HepG2 (cell line): ENCODE data around the gene TEX51. TPM values are rescaled to one million over a fixed set of nuclear protein-coding genes. Genes with fewer than 3 reads are reported as not detected.

ENCODE experiments used
- ATAC-seq: fragments of 200-7000 bp; cut with Tn5 transposase; 3 replicates; pipeline ENCODE4 v1.9.1; 2020; ENCODE audit warnings: mild to moderate bottlenecking, moderate library complexity
- BruUV-seq: library from RNA; stranded (reverse); fragments of 400-500 nt; replicated peaks from 2 replicates; lab custom pipeline; 2021; lab: Mats Ljungman, UMichigan
- CTCF ChIA-PET: fragments of 300-600 bp; formaldehyde crosslinking; extraction: SDS; loops from one replicate; lab custom pipeline; 2021; ENCODE audit warnings: low total read pairs, inconsistent platforms, low intra/inter-chr PET ratio; lab: Yijun Ruan, JAX
- POLR2A ChIA-PET: fragments of 350-600 bp; sonication (Branson Sonifier 250); formaldehyde crosslinking; loops from one replicate; lab custom pipeline; 2020; ENCODE audit warnings: antibody characterized with exemption, inconsistent platforms; lab: Yijun Ruan, JAX
- DNase-seq: peaks from one replicate; pipeline ENCODE4 v3.0.0-alpha.2; 2015; ENCODE audit warnings: low spot score
- FAIRE-seq: peaks from 3 replicates; lab custom pipeline; 2011; peaks lifted over from hg19 to GRCh38; lab: Jason Lieb, UNC
- H2AFZ ChIP-seq: one replicate; pipeline ENCODE4 v1.6.1; 2011; ENCODE audit warnings: low read length, inconsistent platforms
- H3K27ac ChIP-seq: fragments of 300-600 bp; 3 replicates; pipeline ENCODE4 v1.8.0; 2011; ENCODE audit warnings: mixed run types, mild to moderate bottlenecking, mixed read lengths, low read length, inconsistent platforms; ENCODE audit not compliant: insufficient read depth; ENCODE audit errors: extremely low read length
- H3K27me3 ChIP-seq, 2 experiments: fragments of 200-600 bp in 1 of 2; 2 replicates in 1 of 2; 3 replicates in 1 of 2; pipeline versions ENCODE4 v1.6.0 to v1.8.0; 2011; ENCODE audit warnings: low read length in 2 of 2, mild to moderate bottlenecking in 2 of 2, moderate library complexity in 2 of 2, inconsistent platforms in 1 of 2; ENCODE audit not compliant: insufficient read depth in 2 of 2, control insufficient read depth in 1 of 2
- H3K36me3 ChIP-seq, 2 experiments: fragments of 200-600 bp in 1 of 2; replicated peaks in 1 of 2; 2 replicates in 1 of 2; 3 replicates in 1 of 2; pipeline versions ENCODE4 v1.5.1 to v1.8.0; 2011; ENCODE audit warnings: low read length in 2 of 2, inconsistent platforms in 1 of 2; ENCODE audit not compliant: insufficient read depth in 2 of 2, control insufficient read depth in 1 of 2
- H3K4me1 ChIP-seq: 2 replicates; pipeline ENCODE4 v1.5.1; 2012; ENCODE audit warnings: low read length, inconsistent platforms; ENCODE audit not compliant: insufficient read depth
- H3K4me2 ChIP-seq: 2 replicates; pipeline ENCODE4 v1.6.0; 2011; ENCODE audit warnings: low read depth, low read length, inconsistent platforms
- H3K4me3 ChIP-seq, 3 experiments: fragments of 200-600 bp in 1 of 3; sonication (generic), shearing (Covaris generic) in 1 of 3; replicated peaks in 1 of 3; 2 replicates each; pipeline ENCODE4 v1.5.1; 2011 to 2016; ENCODE audit warnings: low read length in 3 of 3, inconsistent platforms in 2 of 3, low read depth in 2 of 3, mild to moderate bottlenecking in 2 of 3, control low read depth in 1 of 3, mixed read lengths in 1 of 3; ENCODE audit not compliant: insufficient read depth in 1 of 3
- H3K79me2 ChIP-seq: one replicate; pipeline ENCODE4 v1.6.1; 2011; ENCODE audit warnings: low read length, inconsistent platforms; ENCODE audit not compliant: insufficient read depth
- H3K9ac ChIP-seq: 2 replicates; pipeline ENCODE4 v1.6.0; 2011; ENCODE audit warnings: mild to moderate bottlenecking, low read depth, low read length, inconsistent platforms; ENCODE audit not compliant: insufficient read depth
- H3K9me3 ChIP-seq: 2 replicates; pipeline ENCODE4 v1.5.1; 2012; ENCODE audit warnings: mild to moderate bottlenecking, low read length
- H4K20me1 ChIP-seq: 2 replicates; pipeline ENCODE4 v1.6.0; 2011; ENCODE audit warnings: inconsistent platforms, mild to moderate bottlenecking, low read length, moderate library complexity; ENCODE audit not compliant: insufficient read depth
- ATF1 ChIP-seq: IDR thresholded peaks from 2 replicates; pipeline ENCODE4 v1.6.1; 2016; ENCODE audit warnings: mild to moderate bottlenecking, control low read depth
- GMEB1 ChIP-seq: sonication (generic); formaldehyde crosslinking; IDR thresholded peaks from 2 replicates; pipeline ENCODE4 v1.5.1; 2020; ENCODE audit warnings: missing genetic modification reagents, mild to moderate bottlenecking, borderline replicate concordance
- HNRNPK ChIP-seq: fragments of 200-400 bp; formaldehyde crosslinking; IDR thresholded peaks from 2 replicates; pipeline ENCODE4 v1.6.1; 2018; ENCODE audit warnings: low read length, low read depth, moderate library complexity, mild to moderate bottlenecking; ENCODE audit not compliant: poor library complexity, severe bottlenecking
- KLF12 ChIP-seq: sonication (generic); formaldehyde crosslinking; IDR thresholded peaks from 2 replicates; pipeline ENCODE4 v1.4.0; 2020; ENCODE audit warnings: missing genetic modification reagents, borderline replicate concordance
- KLF16 ChIP-seq, 2 experiments: sonication (generic) in 1 of 2; formaldehyde crosslinking in 1 of 2; IDR thresholded peaks; 2 replicates each; pipeline versions ENCODE4 v1.6.1 to v1.8.0; 2016 to 2023; ENCODE audit warnings: missing genetic modification reagents in 2 of 2, missing compliant biosample characterization in 1 of 2
- RBM22 ChIP-seq: fragments of 200-400 bp; formaldehyde crosslinking; optimal IDR thresholded peaks from 2 replicates; pipeline ENCODE3; 2017; ENCODE audit warnings: mild to moderate bottlenecking, low read length, moderate library complexity
- SRY ChIP-seq: sonication (generic); formaldehyde crosslinking; IDR thresholded peaks from 2 replicates; pipeline ENCODE4 v1.8.0; 2022; ENCODE audit warnings: mild to moderate bottlenecking, missing genetic modification reagents
- ZC3H4 ChIP-seq: sonication (generic); formaldehyde crosslinking; IDR thresholded peaks from 2 replicates; pipeline ENCODE4 v1.4.0; 2020; ENCODE audit warnings: missing genetic modification reagents, borderline replicate concordance
- ZNF136 ChIP-seq: sonication (generic); formaldehyde crosslinking; IDR thresholded peaks from 2 replicates; pipeline ENCODE4 v1.8.1; 2022; ENCODE audit warnings: low read depth, mild to moderate bottlenecking, moderate library complexity, missing genetic modification reagents
- ZNF709 ChIP-seq: sonication (generic); formaldehyde crosslinking; IDR thresholded peaks from 2 replicates; pipeline ENCODE4 v1.5.0; 2020; ENCODE audit warnings: mild to moderate bottlenecking, missing genetic modification reagents
- WGBS: methylation state at CpG from one replicate; pipeline ENCODE4 v1.1.6; 2017; ENCODE audit warnings: low lambda C conversion rate; 5-methylcytosine and 5-hydroxymethylcytosine counted together
- in situ Hi-C: cut with HindIII; loops from 2 replicates; pipeline ENCODE4 v1.10.0; 2017; ENCODE audit warnings: low pct_unique_long_range_greater_than_20kb; ENCODE audit not compliant: extremely low pct_ligation_motif_present
- intact Hi-C: fragments of 100-400 bp; cut with micrococcal nuclease; formaldehyde crosslinking; loops from one replicate; pipeline ENCODE4 v1.10.0; 2022; ENCODE audit not compliant: unreplicated experiment
- polyA plus RNA-seq, 8 experiments: library from polyadenylated mRNA; depleted of rRNA in 3 of 8; stranded (reverse) in 7 of 8; unstranded in 1 of 8; fragments of >200 nt; fragmentation: Illumina TruSeq in 4 of 8; extraction: Trizol in 4 of 8; gene quantifications; 2 replicates each; pipeline versions ENCODE4 v1.2.1 to v1.2.3, GENCODE V29; 2011 to 2016; ENCODE audit warnings: low read depth in 4 of 8, missing spikeins in 1 of 8, mixed read lengths in 1 of 8; ENCODE audit not compliant: insufficient read depth in 1 of 8
- total RNA-seq, 5 experiments: library from RNA; depleted of rRNA; stranded (reverse); fragments of >200 nt; fragmentation: Illumina TruSeq; extraction: Trizol; gene quantifications; 2 replicates each; pipeline ENCODE4 v1.2.3, GENCODE V29; 2016; ENCODE audit warnings: low read depth in 1 of 5
- TF ChIP-seq, protein P1 (sequence below): sonication (generic); formaldehyde crosslinking; IDR thresholded peaks from 2 replicates; pipeline ENCODE4 v1.5.0; 2020; ENCODE audit warnings: mild to moderate bottlenecking, missing genetic modification reagents, moderate library complexity
- TF ChIP-seq, protein P2 (sequence below): sonication (generic); formaldehyde crosslinking; IDR thresholded peaks from 2 replicates; pipeline ENCODE4 v1.4.0; 2020; ENCODE audit warnings: missing genetic modification reagents

Gene TEX51
- total and polyA plus RNA-seq, 2 of the 13 experiments (the other 11 are each of a cell fraction or from before 2014, with no cell fraction given) = not detected

- ChIA-PET POLR2A (no interaction called here), CTCF (no interaction called here)
- Histone ChIP-seq H3K36me3 (no peaks in the 10 kb centered on the region), H3K79me2 (no peaks in the 10 kb centered on the region), H3K4me2 (no peak overlapping the region), H3K27me3 (peaks cover 0 to 30% of the 10 kb centered on the region in 2 experiments; a peak in 2 of 5 replicates), H2AFZ (no peak overlapping the region), H3K27ac (no peak overlapping the region), H4K20me1 (no peaks in the 10 kb centered on the region), H3K9ac (no peak overlapping the region), H3K4me3 (no peak overlapping the region), H3K9me3 (no peaks in the 10 kb centered on the region), H3K4me1 (no peaks in the 10 kb centered on the region)
- no TSS peak for BruUV-seq
- in situ Hi-C loops = no loop called here
- intact Hi-C loops = no loop called here
- FAIRE-seq (no peak), ATAC-seq (no peak), DNase-seq (no peak)
- WGBS = 0% methylated on average over 1 of the region's 1 CpG
- TF ChIP-seq ZC3H4 (no peak), ZNF136 (CRISPR knock-in tag) (no peak), ATF1 (CRISPR knock-in tag) (no peak), HNRNPK (no peak), ZNF709 (CRISPR knock-in tag) (no peak), GMEB1 (CRISPR knock-in tag) (no peak), SRY (CRISPR knock-in tag) (no peak), RBM22 (no peak), KLF16 (CRISPR knock-in tag; IDR thresholded peaks at IDR 0.05) (no peak), KLF12 (CRISPR knock-in tag) (no peak)
- TF ChIP-seq, protein P1, sequence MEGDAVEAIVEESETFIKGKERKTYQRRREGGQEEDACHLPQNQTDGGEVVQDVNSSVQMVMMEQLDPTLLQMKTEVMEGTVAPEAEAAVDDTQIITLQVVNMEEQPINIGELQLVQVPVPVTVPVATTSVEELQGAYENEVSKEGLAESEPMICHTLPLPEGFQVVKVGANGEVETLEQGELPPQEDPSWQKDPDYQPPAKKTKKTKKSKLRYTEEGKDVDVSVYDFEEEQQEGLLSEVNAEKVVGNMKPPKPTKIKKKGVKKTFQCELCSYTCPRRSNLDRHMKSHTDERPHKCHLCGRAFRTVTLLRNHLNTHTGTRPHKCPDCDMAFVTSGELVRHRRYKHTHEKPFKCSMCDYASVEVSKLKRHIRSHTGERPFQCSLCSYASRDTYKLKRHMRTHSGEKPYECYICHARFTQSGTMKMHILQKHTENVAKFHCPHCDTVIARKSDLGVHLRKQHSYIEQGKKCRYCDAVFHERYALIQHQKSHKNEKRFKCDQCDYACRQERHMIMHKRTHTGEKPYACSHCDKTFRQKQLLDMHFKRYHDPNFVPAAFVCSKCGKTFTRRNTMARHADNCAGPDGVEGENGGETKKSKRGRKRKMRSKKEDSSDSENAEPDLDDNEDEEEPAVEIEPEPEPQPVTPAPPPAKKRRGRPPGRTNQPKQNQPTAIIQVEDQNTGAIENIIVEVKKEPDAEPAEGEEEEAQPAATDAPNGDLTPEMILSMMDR (CRISPR knock-in tag) = no peak
- TF ChIP-seq, protein P2, sequence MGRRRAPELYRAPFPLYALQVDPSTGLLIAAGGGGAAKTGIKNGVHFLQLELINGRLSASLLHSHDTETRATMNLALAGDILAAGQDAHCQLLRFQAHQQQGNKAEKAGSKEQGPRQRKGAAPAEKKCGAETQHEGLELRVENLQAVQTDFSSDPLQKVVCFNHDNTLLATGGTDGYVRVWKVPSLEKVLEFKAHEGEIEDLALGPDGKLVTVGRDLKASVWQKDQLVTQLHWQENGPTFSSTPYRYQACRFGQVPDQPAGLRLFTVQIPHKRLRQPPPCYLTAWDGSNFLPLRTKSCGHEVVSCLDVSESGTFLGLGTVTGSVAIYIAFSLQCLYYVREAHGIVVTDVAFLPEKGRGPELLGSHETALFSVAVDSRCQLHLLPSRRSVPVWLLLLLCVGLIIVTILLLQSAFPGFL (CRISPR knock-in tag) = no peak
These were observed 46.3 kb upstream of the TEX51 start for GRCh38 chr2:126852361-126852760.
